Ovary (tissue), 3 donors: ENCODE measurements around the gene CFAP45.

Experiments used
- EP300 ChIP-seq: sonication (generic); formaldehyde crosslinking; IDR thresholded peaks from one replicate; pipeline ENCODE4 v1.6.1; 2017; ENCODE audit warnings: antibody characterized with exemption
- POLR2A ChIP-seq: fragments of 450-650 bp; IDR thresholded peaks from one replicate; pipeline ENCODE4 v1.6.1; 2017; ENCODE audit warnings: antibody characterized with exemption, mild to moderate bottlenecking, moderate library complexity
- TF ChIP-seq, protein P1 (sequence below), 3 donors: fragments of 450-650 bp in 2 of 3; fragments of 200-600 bp in 1 of 3; IDR thresholded peaks; one replicate each; pipeline versions ENCODE4 v1.5.1 to v1.8.0; 2016 to 2022; ENCODE audit warnings: antibody characterized with exemption in 3 of 3, mild to moderate bottlenecking in 1 of 3
- donor health status: DM: no; HTN: no; CAD: no.

DNA sequence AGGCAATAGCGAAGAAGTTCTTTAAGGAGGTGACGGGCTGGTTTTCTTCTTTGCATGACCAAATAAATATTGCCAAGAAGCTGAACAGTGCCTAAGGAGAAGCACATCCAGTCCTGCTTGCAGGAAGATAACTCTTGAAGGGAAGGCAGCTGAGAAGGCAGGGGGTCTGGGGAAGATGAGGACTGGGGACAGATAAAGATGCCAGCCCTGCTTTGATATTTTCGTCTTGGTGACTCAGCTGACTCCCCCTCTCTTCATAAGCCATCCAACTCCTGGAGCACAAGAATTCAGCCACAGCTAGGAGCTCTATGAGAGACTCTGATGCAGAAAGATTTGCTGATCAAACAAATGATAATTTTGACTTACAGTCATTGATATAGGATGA lies 3.4 kb downstream of the CFAP45 start:
- TF ChIP-seq, protein P1, sequence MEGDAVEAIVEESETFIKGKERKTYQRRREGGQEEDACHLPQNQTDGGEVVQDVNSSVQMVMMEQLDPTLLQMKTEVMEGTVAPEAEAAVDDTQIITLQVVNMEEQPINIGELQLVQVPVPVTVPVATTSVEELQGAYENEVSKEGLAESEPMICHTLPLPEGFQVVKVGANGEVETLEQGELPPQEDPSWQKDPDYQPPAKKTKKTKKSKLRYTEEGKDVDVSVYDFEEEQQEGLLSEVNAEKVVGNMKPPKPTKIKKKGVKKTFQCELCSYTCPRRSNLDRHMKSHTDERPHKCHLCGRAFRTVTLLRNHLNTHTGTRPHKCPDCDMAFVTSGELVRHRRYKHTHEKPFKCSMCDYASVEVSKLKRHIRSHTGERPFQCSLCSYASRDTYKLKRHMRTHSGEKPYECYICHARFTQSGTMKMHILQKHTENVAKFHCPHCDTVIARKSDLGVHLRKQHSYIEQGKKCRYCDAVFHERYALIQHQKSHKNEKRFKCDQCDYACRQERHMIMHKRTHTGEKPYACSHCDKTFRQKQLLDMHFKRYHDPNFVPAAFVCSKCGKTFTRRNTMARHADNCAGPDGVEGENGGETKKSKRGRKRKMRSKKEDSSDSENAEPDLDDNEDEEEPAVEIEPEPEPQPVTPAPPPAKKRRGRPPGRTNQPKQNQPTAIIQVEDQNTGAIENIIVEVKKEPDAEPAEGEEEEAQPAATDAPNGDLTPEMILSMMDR (IDR thresholded peaks at IDR 0.05), result no peak
- TF ChIP-seq POLR2A (no peak), EP300 (no peak)
